NOMO-1 treated with dmso at 0.1 percent for 144 hours (cell line): ENCODE measurements around the gene FICD.

Source experiments
- DNase-seq: peaks from one replicate; lab custom pipeline; 2025; ENCODE audit not compliant: unreplicated experiment; lab: John Stamatoyannopoulos, UW

The FICD gene

DNA sequence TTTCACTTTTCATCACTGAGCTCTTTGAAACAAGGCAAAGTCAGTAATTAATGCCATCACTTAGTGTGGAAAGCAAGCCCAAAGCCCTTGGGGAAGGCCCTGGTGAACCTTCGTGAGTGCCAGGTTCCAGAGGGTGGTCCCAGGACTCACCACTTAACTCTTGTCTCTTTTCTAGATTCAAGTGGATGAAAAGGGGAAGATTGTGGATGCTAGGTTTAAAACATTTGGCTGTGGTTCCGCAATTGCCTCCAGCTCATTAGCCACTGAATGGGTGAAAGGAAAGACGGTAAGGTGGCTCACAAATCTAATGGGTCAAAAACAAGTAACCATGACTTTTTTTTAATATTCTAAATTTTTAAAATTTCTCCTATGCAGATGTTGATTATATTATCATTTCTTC is 50.1 kb downstream of the FICD start:
- no peak for DNase-seq

DNA sequence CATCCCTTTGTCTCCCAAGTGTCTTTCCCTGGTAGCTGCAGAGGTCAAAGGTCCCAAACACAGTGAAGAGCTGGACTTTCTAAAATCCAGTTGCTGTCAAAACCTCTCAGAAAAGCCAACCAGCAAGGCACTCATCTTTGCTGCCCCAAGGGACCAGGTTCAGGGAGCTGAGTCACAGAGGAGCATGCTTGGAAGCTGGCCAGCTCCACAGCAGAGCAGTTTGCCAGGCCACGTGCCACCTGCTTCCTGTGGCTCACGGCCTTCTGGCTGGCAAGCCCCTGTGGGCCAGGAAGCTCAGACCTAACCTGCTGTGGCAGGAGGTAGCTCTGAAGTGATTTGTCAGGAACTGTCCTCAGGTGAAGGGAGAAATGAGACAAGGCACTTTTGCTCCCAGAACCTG is 50.9 kb downstream of the FICD start:
- DNase-seq, result no peak

DNA sequence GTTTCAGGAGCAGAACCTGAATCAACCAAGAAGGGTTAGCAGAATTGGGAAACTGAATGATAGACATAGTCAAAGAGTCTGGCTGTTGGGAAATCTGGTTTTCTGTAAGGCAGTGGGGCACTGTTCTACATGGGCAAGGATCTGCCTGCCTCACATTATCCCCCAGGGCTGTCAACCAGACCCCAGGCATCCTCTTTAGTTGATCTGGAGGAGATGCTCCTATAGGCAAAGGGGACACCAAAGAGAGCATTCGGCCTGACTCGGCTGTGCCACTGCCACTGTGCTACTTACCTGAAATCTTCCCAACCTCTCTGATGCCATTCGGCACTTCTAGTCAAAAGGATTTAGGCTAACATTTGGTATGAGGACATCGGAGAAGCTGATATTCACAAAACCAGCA is 51.4 kb downstream of the FICD start:
- no peak for DNase-seq

DNA sequence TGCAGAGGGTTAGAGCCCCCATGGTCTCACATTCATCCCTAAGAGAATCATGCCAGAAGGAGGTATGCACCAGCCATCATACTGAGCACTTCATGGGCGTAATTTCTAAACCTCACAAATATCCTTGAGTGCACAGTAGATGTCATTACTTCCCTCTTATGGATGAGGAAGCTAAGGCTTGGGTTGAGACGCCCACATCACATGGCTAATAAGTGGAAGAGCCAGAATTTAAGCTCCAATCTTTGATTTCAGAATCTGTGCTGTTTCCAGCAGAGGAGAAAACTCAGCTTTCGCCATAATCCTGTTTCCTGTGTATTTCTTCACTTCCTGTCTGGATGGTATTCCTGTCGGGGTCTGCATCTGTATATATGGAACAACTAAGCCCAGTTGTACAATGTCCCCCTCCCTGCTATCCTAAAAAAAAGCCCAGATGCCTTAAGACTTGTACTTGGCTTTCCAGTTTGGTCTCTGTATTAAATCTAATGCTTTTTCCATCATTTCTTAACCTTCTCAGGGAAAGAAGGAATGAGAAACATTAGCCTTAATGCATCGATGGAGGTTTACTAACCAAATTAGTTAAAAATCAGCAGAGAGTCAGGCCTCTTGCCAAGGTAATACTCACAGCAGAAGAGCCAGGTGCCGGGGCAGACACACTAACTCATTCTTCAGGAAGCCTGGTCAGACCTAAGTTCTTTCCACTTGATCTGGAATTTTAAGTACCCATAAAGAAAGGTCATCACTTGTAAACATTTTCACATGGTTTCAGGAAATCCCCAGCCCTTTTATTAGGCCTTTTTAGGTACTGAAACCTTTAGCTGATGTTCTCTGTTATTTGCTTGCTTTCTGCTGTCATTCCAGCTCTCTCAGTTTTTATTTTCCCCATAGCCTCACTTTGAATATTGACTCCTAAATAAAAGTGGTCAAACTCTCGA is 52.6 kb downstream of the FICD start:
- DNase-seq, result no peak

DNA sequence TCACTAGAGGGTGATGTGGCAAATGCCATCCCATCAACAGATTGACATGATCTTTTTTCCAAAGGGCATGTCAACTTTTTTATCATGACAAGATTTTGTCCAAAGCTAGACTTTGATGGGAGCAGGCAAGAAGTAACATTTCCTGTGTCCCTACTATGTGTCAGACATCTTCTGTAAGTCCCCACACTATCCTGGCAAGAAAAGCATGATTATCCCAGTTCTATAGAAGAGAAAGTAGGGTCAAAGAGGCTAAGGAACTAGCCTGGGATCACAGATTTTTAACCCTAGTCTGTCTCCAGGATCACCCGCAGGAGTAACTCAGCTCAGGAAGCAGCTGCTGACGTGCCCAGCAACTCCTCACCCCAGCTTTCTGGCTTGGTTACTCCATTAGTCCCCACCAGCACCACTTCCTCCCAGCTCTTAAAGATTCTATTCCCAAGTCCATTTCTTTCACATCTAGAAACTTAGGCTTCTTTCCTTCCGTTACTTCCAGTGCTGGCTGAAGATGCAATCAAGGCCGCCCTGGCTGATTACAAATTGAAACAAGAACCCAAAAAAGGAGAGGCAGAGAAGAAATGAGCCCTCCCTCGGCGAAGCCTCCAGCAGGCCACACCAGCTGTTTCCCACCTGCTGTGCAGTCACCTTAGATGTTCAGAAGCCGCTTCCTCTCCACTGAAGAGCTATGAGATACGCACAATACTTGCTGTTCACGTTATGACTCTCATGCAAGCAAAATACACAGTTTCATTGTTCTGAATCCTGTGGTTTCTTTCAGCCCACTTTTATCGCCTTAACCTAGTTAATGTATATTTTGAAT is 53.5 kb downstream of the FICD start:
- no peak for DNase-seq
